ENCODE measurements around the gene THSD4.

Gene THSD4

DNA sequence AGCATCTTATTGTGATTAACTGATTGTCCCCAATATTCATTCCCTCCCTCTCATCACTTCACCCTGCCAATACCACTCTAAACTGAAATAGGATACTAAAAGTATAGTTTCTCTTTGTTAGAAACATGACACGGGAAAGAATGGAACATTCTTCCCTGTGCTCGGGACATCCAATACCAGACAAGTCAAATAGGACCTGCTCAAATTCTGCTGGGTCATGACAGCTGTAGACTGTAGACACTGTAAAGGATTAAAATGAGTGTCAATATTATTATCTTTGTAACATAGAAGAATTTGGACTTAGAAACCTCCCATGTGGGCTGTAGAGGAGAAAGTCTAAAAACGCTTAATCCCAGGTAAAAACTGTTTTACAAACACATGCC is 380.1 kb downstream of the THSD4 start:
- TF ChIP-seq, protein P1, sequence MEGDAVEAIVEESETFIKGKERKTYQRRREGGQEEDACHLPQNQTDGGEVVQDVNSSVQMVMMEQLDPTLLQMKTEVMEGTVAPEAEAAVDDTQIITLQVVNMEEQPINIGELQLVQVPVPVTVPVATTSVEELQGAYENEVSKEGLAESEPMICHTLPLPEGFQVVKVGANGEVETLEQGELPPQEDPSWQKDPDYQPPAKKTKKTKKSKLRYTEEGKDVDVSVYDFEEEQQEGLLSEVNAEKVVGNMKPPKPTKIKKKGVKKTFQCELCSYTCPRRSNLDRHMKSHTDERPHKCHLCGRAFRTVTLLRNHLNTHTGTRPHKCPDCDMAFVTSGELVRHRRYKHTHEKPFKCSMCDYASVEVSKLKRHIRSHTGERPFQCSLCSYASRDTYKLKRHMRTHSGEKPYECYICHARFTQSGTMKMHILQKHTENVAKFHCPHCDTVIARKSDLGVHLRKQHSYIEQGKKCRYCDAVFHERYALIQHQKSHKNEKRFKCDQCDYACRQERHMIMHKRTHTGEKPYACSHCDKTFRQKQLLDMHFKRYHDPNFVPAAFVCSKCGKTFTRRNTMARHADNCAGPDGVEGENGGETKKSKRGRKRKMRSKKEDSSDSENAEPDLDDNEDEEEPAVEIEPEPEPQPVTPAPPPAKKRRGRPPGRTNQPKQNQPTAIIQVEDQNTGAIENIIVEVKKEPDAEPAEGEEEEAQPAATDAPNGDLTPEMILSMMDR (conservative IDR thresholded peaks at IDR 0.05), result no peak
- H3K27ac ChIP-seq, result no peak overlapping the region

DNA sequence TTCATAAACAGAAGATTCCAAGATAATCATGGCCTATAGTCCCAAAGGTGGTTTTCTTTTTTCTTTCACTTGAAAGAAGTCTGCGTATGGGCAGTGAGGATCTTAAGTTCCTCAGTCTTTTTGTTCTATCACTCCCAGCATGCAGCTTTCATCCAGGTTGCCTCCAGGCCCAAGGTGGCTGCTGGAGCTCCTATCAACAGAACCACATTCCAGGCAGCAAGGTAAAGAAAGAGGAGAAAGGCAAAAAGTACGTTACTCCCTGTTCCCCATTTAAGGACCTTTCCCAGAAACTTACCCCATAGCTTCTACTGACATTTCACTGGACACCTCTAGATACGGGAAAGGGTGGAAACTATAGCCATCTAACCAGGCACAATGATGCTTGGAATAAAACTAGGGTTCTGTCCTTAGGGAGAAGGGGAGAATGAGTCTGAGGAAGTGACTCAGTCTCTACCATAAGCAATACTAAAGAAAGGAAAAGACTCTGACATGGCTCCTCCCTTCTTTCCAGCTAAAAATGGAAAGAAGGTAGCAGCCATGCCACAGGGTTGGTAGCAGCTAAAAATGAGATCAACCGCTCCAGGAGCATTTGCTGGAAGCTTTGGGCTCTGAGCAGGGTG is 381.2 kb downstream of the THSD4 start:
- TF ChIP-seq, protein P1 (conservative IDR thresholded peaks at IDR 0.05), result no peak
- no peak overlapping the region for H3K27ac ChIP-seq

DNA sequence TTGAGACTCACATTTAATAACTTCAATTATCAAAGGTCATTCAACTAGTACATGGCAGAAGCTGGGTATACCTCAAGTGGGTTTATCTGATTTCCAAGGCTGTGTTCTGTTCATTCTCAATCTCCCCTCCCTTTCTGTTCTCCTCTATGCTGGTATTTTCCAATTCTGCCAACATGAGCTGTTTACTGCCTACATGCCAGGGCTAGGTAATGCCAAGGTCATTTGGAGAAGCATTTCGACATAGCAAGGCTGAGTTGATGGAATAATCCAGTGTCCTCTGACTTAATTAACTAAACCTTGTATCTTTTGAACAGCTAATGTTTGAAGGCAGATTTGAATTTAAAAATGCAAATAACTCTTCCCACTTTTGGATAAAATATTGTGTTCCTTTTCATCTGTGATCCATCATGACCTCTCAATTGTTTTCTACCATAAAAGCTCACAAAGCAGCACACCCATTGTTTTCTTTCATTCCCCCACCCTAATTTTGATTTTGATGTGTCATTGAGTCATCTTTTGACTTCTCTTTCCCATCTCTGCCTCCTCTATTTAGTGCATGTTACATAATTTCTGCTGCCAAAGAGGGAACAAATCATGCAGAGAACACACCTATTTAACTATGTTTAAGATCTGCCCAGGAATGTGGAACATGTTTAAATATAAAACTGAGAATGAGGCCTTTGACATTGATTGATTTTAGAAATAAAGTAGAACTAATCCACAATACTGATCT is 386.2 kb downstream of the THSD4 start:
- no peak overlapping the region for H3K27ac ChIP-seq
- TF ChIP-seq, protein P1 (conservative IDR thresholded peaks at IDR 0.05), result no peak

DNA sequence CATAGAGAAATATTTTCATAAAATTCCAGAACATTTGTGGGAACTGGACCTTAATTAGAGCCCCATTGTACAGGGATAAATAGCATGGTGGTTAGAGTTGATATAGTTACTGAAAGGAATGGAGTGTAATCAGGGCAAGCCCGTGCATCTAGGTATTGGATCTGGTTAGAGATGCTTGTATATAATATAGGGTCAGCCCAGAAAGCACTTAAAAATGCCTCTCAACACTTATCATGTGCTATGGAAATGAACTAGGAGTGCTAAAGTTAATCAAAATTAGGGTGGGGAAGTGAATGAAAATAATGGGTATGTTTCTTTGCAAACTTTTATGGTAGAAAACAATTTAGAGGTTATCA is 386.8 kb downstream of the THSD4 start:
- no peak overlapping the region for H3K27ac ChIP-seq
- TF ChIP-seq, protein P1 (conservative IDR thresholded peaks at IDR 0.05), result no peak

DNA sequence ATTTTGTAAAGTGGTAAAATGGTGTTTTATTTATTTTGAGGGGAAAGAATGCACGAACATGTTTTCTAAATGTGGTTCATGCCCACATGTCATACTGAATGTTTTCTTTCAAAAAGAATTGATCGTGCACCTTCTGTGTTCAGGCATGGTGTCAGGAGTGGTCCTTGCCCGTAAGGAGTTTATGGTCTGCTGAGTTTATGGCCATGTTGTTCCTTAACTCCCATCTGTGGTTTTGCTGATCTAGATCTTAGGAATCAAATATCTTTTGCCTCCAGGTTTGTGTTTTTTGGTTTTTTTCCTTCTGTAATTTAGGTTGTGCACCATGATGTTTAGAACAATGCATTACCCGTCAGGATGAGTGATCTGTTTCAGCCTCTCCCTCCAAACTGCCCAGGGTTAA is 390.7 kb downstream of the THSD4 start:
- H3K27ac ChIP-seq, result no peak overlapping the region
- TF ChIP-seq, protein P1 (conservative IDR thresholded peaks at IDR 0.05), result no peak

DNA sequence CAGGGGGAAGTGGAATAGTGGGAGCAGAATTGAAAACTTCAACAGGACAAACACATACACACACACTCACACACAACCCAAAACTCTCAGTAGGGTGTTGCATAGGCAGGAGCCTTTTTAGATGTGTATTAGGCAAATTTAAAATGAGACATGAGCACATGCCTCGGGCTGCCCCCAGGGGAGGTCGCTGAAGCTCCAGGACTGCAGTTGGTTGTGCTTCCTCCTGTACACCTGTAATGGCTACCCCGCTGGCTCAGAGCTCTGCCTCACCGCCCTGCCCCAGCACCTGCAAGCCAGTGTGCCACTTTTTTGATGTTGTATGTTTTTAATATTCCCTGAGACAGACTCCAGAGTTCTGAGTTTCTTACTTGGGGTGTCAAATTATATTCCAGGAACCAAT is 391.7 kb downstream of the THSD4 start:
- TF ChIP-seq, protein P1 (conservative IDR thresholded peaks at IDR 0.05), result no peak
- no peak overlapping the region for H3K27ac ChIP-seq

DNA sequence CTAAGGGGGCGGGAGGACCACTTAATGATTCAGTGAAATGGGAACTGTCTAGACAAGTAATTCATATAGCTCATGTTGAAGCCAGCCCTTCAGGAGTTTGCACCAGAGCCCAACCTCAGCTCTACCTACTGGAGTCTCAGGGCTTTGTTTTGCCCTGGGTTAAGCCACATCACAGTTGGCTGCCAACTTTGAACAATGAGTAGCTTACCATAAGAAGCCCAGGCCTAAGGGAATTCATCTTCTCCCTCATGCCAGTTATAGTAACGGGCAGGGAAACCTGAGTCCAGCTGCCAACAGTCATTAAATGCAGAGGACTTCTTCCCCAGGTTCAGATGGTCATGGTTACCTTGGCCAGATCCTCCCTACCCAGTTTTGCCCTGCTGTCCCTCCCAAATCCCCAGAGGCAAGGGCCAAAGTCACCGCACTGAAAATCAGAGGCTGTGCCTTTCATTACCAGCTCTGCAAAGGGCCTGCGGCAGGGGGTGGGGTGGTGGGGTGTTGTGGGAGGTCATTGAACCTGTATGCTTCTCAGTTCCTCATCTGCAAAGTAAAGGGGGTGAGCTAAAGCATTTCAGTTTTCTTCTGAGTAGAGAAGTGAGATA is 392.9 kb downstream of the THSD4 start:
- TF ChIP-seq, protein P1 (conservative IDR thresholded peaks at IDR 0.05), result no peak
- H3K27ac ChIP-seq, result no peak overlapping the region

All from VCaP (cell line).